MG63 (cell line): Measurements from ENCODE around the gene TTC9C. TPM values are rescaled to one million over a fixed set of nuclear protein-coding genes. Genes with fewer than 3 reads are reported as not detected.
"Not testable (repeated sequence)": the region's sequence is repeated elsewhere in the genome, so short reads cannot be mapped to it uniquely, and the experiment has no call there.

Experiments used
- DNase-seq: peaks from one replicate; pipeline ENCODE4 v3.0.0-alpha.2; 2020
- H3K27me3 ChIP-seq: fragments of 250-450 bp; sonication (Bioruptor Pico); 2 replicates; pipeline ENCODE4 v1.5.1; 2020; ENCODE audit warnings: mild to moderate bottlenecking, moderate library complexity
- H3K36me3 ChIP-seq: fragments of 250-450 bp; sonication (Bioruptor Pico); 2 replicates; pipeline ENCODE4 v1.5.1; 2020; ENCODE audit warnings: mild to moderate bottlenecking, moderate library complexity
- H3K4me3 ChIP-seq: fragments of 250-450 bp; sonication (Bioruptor Pico); 2 replicates; pipeline ENCODE4 v1.5.1; 2020; ENCODE audit warnings: mild to moderate bottlenecking, moderate library complexity
- H3K9me3 ChIP-seq: fragments of 250-450 bp; sonication (Bioruptor Pico); 2 replicates; pipeline ENCODE4 v1.5.1; 2020; ENCODE audit warnings: mild to moderate bottlenecking, moderate library complexity
- total RNA-seq: library from RNA; depleted of rRNA; stranded (reverse); fragments of >200 nt; shearing (Covaris generic); gene quantifications from 2 replicates; pipeline ENCODE4 v1.2.3, GENCODE V29; 2014; ENCODE audit warnings: low replicate concordance; rRNA removed

The TTC9C gene, protein sequence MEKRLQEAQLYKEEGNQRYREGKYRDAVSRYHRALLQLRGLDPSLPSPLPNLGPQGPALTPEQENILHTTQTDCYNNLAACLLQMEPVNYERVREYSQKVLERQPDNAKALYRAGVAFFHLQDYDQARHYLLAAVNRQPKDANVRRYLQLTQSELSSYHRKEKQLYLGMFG
- 31.8 and 42.3 TPM in 2 replicates for total RNA-seq

GRCh38 chr11:62728171-62728988, at the start of gene TTC9C:
Gene TTC9C (plus strand): TSS chr11:62728486. CDS start chr11:62728849, 363 bp downstream.
- Histone ChIP-seq H3K4me3 (peak within 1 kb of the TSS; percentile 82), H3K27me3 (no peaks in the 10 kb centered on the region), H3K36me3 (peaks cover 61% of the 10 kb centered on the region), H3K9me3 (no peaks in the 10 kb centered on the region)
- DNase-seq, result peak; percentile 86

DNA sequence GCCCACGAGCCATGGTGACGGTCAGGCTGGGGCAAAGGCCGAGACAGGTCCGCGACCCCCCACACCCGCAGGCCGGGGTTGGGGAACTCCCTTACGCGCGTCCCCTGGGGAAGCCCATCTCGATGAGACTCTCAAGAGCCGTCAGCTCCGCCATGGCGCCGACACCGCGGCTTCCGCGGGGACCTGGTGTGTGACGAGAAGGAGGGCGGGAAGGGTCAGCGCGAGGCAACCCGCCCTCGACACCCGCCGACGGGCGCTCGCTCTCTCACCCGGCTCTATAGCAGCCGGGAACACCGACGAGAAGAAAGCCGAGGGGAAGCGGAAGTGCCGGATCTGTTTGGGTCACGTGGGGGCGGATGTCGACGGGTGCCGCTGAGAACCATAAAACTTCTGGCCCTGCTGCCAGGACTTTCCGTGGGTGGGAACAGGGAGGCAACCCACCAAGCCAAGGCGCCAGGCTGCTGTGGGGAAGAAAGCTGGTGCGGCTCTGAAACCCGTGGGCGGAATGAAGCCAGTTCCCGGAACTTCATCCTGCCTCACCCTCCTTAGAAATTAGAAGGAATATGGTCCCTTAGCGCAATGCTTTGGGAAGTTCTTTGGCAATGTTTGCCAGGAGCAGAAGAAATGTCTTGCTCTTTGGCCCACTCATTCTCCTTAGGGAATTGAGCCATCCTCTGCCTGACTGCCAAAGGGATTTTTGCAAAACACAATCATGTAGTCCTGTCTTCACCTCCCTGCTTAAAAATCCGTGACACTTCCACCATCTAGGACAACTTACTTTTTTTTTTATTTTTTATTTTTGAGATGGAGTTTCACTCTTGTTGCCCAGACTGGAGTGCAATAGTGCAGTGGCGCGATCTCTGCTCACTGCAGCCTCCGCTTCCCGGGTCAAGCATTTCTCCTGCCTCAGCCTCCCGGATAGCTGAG, 49.3 kb upstream of the TTC9C start, which contains the start of gene UBXN1:
TSS of gene UBXN1 (minus strand) at position 304 of the 927 bp plus-strand sequence. CDS start at position 154, 150 bp downstream.
- H3K9me3 ChIP-seq, result no peaks in the 10 kb centered on the region
- H3K27me3 ChIP-seq, result no peaks in the 10 kb centered on the region
- H3K36me3 ChIP-seq, result peaks cover 26% of the 10 kb centered on the region
- H3K4me3 ChIP-seq, result peak within 1 kb of the TSS; percentile 82
- DNase-seq, result peak; percentile 95

- no peak overlapping the region for H3K4me3 ChIP-seq
- H3K27me3 ChIP-seq, result no peaks in the 10 kb centered on the region
- peaks cover 18% of the 10 kb centered on the region for H3K36me3 ChIP-seq
- peak; percentile 72 for DNase-seq
- no peaks in the 10 kb centered on the region for H3K9me3 ChIP-seq
Observed at GRCh38 chr11:62680825-62681240, 47.5 kb upstream of the TTC9C start.

GRCh38 chr11:62682518-62682917, 45.8 kb upstream of the TTC9C start:
- no peaks in the 10 kb centered on the region for H3K9me3 ChIP-seq
- no peaks in the 10 kb centered on the region for H3K27me3 ChIP-seq
- no peak overlapping the region for H3K4me3 ChIP-seq
- DNase-seq, result no peak
- peaks cover 6% of the 10 kb centered on the region for H3K36me3 ChIP-seq

DNA sequence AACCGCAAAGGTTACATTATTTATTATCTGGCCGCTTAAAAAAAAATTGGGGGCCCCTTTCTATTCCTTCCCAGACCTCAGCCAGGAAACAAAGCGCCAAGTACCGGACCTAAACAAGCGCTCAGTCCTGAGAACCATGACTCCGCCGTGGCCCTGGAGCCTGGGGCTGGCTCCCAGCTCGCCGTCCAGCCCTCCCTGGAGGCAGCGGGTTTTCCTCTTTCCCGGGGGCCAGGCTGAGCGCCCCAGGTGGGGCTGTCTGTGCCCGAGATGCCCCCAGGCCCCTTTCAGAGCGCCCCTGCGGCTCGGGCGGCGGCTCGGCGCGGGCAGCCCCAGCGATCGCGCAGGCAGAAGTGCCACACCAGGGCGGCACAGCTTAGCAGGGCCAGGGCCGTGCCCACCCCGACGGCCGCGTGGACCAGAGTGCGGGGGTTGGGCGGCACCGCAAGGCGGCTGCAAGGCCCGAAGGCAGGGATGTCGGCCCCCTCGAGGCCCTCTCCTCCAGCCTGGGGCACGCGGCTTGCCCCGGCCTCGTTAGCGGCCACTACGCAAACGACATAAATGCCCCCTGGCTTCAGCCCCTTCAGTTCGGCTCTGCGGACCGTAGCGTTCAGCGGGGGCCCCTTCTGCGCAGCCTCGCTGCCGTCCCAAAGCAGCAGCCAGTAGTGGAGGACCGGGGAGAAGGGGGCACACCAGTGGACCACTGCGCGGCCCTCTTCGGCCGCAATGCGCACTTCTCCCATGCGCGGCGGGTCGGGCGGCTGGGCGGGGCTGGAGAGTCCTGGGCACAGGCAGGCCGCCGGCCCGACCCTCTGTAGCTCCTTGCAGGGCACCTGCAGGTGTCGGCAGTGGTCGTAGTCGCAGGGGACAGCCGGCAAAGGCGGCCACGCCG, 40.5 kb upstream of the TTC9C start:
- DNase-seq, result no peak
- Histone ChIP-seq H3K36me3 (peaks cover 19% of the 10 kb centered on the region), H3K4me3 (no peak overlapping the region), H3K9me3 (no peaks in the 10 kb centered on the region), H3K27me3 (no peaks in the 10 kb centered on the region)

DNA sequence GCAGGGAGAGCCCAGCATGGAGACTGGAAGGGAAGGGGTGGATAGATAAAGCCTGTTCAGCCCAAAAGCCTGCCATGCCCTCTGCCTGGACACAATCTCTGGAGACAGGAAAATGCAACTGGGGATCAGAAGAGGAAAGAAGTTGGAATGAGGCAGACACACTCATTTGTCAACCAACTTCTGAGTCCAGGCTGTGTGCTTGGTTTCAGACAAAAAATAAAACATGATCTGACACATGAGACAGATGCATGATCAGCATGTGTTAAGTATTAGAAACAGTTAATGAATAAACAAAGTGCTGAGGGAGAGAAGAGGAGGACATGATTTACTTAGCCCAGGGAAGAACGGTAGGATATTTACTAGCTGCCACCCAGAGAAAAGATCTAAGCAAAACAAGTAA, 39.8 kb upstream of the TTC9C start:
- Histone ChIP-seq H3K9me3 (no peaks in the 10 kb centered on the region), H3K36me3 (peaks cover 26% of the 10 kb centered on the region), H3K27me3 (no peaks in the 10 kb centered on the region), H3K4me3 (no peak overlapping the region)
- no peak for DNase-seq

- peaks cover 33% of the 10 kb centered on the region for H3K36me3 ChIP-seq
- H3K4me3 ChIP-seq, result no peak within 1 kb of the TSS
- H3K9me3 ChIP-seq, result no peaks in the 10 kb centered on the region
- H3K27me3 ChIP-seq, result no peaks in the 10 kb centered on the region
- DNase-seq, result peak; percentile 96
Observed at GRCh38 chr11:62689421-62690183, 38.7 kb upstream of the TTC9C start, which contains the start of gene LRRN4CL. Gene LRRN4CL (minus strand): TSS chr11:62689530. CDS start chr11:62688508, 1,022 bp downstream.

GRCh38 chr11:62693624-62694023, 34.7 kb upstream of the TTC9C start:
- peaks cover 39% of the 10 kb centered on the region for H3K36me3 ChIP-seq
- H3K27me3 ChIP-seq, H3K4me3 ChIP-seq, DNase-seq, H3K9me3 ChIP-seq: not testable (repeated sequence)

DNA sequence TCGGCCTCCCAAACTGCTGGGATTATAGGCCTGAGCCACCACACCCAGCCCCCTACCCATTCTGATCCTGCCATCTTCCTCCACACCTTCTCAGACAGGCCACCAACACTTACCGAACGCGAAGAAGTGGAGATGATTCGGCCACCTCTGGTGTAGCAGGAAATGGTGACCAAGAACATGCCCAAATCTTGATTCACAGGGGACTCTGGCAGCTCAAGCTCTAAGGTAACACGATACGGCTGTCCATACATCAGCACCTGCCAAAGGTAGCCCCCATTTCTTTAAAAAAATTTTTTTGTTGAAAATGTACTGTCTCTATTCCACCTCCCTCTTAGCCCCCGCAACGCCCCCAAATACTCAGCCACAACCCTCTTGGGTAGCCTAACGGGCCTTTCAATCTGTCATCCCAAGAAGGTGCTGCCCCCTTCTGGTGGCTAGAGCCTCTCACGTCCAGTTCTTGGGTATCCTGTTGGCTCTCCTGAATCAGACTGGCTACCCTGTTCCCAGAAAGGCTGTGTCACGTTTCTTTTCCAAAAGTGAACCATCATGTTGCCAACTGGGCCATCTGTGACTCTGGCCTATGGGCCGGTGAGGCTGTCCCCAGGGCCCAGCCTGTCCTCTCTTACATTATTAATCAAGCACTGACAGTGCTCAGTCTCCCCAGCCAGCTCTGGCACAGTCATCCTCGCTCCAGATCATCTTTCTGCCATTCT, 33.7 kb upstream of the TTC9C start:
- peak; percentile 65 for DNase-seq
- Histone ChIP-seq H3K27me3 (no peaks in the 10 kb centered on the region), H3K9me3 (no peaks in the 10 kb centered on the region), H3K4me3 (no peak overlapping the region), H3K36me3 (peaks cover 39% of the 10 kb centered on the region)

- Histone ChIP-seq H3K9me3 (no peaks in the 10 kb centered on the region), H3K27me3 (no peaks in the 10 kb centered on the region), H3K4me3 (no peak overlapping the region), H3K36me3 (peaks cover 47% of the 10 kb centered on the region)
- no peak for DNase-seq
Observed at GRCh38 chr11:62702246-62702645, 26.0 kb upstream of the TTC9C start.

- peaks cover 55% of the 10 kb centered on the region for H3K36me3 ChIP-seq
- not testable (repeated sequence) for H3K4me3 ChIP-seq, H3K27me3 ChIP-seq, DNase-seq, H3K9me3 ChIP-seq
Observed at GRCh38 chr11:62703921-62704320, 24.4 kb upstream of the TTC9C start.

- H3K9me3 ChIP-seq, result no peaks in the 10 kb centered on the region
- H3K27me3 ChIP-seq, result no peaks in the 10 kb centered on the region
- peaks cover 66% of the 10 kb centered on the region for H3K36me3 ChIP-seq
- DNase-seq, result no peak
- peak overlapping the region; percentile 85 for H3K4me3 ChIP-seq
Observed at GRCh38 chr11:62705413-62705812, 22.9 kb upstream of the TTC9C start.

DNA sequence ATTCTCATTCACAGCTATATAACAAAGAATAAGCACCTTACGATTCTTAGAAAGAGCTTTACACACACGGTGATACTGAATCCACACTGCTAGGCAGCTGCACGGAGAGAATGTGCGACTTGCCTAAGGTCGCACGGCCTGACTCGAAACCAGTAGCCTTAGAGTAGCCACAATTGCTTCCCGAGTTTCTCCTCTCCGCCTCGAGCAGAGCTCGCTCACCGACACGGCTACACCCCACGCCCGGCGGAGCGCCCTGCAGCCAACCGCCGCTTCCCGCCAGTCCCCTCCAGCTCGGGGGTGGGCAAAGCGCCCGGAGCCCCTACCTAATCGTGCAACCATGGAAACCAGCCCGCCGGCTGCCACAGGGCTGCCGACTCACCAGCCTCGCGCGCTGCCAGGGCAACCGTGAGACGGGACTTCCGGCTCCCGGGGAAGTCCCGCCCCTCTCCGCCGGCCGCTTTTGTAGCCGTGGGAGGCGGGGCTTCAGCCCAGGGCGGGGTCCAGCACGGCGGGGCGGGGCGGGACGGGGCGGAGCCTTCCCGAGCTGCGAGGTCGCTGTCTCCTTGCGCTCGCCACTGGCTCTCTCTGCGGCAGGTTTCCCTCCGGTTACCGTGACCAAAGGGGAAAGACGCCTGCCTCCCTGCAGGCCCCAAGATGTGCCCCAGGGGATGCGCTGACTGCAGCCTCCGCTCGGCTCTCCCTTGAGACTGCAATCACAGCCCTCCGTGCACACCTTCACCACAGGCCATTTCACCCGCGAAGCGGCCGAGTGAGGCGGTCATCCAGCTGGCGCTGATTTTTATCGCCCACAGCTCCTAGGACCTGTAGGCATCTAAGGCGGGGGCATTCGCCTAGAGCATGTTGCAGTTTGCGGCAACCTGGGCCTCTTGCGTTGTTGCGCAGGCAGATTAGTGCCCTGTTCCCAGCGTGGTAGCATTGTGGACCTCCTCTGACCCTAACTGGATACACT, 22.1 kb upstream of the TTC9C start:
- H3K4me3 ChIP-seq, result peak overlapping the region; percentile 85
- peaks cover 67% of the 10 kb centered on the region for H3K36me3 ChIP-seq
- peak; percentile 92 for DNase-seq
- no peaks in the 10 kb centered on the region for H3K27me3 ChIP-seq
- H3K9me3 ChIP-seq, result no peaks in the 10 kb centered on the region

- no peaks in the 10 kb centered on the region for H3K9me3 ChIP-seq
- peaks cover 69% of the 10 kb centered on the region for H3K36me3 ChIP-seq
- no peak for DNase-seq
- no peaks in the 10 kb centered on the region for H3K27me3 ChIP-seq
- peak overlapping the region; percentile 85 for H3K4me3 ChIP-seq
Observed at GRCh38 chr11:62706850-62707247, 21.4 kb upstream of the TTC9C start.
